Hematopoietic multipotent progenitor cell treated with erythropoietin and hydrocortisone succinate and interleukin-3 and kit ligand, for 8 days (in vitro differentiated cells): ENCODE data around the gene MEX3A.
"Not testable (repeated sequence)": the region's sequence is repeated elsewhere in the genome, so short reads cannot be mapped to it uniquely, and the experiment has no call there.

Experiments used
- DNase-seq: peaks from one replicate; pipeline ENCODE4 v3.0.0-alpha.2; 2015

MEX3A gene, protein sequence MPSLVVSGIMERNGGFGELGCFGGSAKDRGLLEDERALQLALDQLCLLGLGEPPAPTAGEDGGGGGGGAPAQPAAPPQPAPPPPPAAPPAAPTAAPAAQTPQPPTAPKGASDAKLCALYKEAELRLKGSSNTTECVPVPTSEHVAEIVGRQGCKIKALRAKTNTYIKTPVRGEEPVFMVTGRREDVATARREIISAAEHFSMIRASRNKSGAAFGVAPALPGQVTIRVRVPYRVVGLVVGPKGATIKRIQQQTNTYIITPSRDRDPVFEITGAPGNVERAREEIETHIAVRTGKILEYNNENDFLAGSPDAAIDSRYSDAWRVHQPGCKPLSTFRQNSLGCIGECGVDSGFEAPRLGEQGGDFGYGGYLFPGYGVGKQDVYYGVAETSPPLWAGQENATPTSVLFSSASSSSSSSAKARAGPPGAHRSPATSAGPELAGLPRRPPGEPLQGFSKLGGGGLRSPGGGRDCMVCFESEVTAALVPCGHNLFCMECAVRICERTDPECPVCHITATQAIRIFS

DNA sequence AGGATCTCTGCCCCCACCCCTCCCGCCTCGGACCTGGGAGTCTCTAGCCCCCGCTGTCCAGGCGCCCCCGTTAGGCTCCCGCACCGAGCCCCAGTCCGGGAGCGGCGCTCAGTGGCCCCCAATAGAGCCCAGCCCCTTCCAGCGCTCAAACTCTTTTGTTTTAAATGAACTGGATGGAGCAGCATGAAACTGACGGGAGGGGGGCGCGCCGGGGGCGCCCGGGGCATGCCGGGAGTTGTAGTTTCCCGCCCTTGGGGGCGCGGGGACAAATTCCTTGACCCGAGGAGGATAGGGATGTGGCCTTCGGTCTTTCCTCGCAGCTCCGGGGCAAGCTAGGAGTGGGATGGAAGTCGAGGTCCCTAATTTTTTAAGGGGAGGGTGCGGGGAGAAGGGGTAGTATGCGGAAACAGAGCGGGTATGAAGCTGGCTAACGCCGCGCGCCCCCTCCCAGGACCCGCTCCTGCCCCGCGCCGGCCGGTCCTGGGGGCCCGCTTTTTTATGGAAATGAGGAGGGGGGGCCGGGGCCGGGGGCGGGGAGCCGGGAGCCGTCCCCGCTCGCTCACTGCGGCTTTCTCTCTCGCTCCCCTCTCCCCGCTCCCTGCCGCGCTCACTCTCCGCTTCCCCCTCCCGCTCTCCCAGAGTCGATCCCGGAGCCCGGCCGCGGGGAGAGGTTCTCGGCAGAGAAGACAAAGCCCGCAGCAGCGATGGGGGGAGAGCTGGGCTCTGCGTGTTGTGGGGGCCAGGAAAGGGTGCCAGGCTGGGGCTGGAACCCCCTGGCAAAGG, at the start of gene MEX3A:
Gene MEX3A, minus strand, starts transcription at position 157 of the 783 bp plus-strand sequence. CDS start 467 bp downstream, outside the sequence.
- peak; percentile 63 for DNase-seq

DNA sequence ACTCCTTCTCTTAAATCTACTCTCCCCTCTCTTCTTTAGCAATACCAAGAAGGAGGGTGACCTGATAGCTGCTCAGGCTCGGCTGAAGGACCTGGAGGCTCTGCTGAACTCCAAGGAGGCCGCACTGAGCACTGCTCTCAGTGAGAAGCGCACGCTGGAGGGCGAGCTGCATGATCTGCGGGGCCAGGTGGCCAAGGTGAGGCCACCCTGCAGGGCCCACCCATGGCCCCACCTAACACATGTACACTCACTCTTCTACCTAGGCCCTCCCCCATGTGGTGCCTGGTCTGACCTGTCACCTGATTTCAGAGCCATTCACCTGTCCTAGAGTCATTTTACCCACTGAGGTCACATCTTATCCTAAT, 48.3 kb upstream of the MEX3A start:
- no peak for DNase-seq

DNA sequence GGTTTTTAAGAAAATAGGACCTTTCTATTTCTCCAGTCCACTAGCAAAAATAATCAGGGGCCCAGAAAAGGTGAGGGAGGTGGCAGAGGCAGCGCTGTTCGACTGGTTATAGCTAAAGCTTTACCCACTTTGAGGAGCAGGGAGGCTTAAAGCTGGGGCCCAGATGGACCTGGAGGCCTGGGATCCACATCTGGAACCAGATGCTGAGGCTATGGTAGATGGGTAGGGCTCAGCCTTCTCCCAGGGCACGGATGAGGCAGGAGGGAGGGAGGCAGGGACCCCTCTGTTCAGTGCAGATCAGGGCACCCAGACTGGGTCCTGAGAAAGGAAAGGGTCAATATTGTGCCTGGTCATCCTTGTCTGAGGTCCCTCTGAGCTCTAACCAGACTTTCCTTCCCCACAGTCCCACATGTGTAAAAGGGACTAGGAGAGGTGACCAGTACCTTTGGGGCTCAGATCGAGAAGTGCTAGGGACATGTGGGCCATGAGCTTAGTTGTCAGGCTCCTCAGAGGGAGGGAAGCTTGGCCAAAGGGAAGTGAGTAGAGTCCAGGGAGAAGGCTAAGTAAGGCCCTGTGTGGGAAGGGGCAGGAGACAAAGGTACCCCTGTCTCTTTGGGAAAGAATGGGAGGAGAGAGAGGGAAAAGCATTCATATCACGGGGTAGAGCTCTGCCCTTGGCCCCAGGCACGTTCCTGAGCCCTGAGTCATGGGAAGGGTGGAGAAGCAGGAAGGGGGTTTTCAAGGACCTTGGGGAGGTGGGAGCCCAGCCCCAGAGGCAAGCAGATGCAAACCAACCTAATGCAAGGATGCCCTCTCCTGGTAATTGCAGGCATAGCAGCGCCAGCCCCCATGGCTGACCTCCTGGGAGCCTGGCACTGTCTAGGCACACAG, 47.7 kb upstream of the MEX3A start:
- DNase-seq, result peak; percentile 77

DNA sequence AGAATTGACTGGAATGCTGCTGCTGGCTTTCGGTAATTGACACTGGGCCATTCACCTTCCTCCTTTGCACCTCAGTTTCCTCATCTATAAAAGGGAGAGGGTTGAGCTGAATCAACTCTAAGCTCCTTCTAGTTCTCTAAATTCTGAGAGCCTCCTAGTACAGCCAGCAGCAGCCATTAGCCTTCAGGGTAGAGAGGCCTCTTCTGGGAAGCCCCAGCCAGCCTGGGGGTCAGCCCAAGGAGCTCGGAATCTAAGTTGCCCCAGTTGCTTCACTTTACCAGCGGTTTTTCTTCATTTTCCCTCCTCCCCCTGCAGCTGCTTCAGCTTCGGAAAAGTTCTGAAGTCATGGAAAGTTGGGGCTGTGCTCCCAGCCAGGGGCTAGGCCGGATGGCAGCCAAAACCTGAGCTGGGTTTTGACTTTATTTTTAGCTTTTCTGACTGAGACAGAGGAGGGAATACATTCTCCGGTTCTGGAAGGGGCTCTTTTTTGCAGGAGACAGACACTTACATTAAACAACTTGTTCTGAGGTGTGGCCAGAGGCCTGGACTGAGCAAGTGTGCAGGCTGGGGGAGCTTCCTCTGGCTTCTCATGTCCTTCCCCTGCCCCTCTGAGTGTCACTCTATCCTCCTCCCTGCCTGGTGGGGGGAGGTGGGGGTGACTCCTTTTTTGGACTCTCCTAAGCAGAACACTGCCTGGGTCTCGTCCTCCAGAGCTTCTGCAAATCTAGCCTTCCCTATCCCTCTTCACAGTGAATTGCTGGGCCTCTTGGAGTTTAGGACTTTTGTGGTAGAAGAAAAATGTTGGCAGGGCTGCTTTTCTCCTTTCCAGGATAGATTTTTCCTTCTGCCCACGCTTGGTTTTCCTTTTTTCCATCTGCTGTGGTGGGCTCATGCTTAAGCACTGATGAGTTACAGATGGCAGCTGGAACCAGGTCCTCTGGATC, 46.7 kb upstream of the MEX3A start:
- DNase-seq, result no peak

DNA sequence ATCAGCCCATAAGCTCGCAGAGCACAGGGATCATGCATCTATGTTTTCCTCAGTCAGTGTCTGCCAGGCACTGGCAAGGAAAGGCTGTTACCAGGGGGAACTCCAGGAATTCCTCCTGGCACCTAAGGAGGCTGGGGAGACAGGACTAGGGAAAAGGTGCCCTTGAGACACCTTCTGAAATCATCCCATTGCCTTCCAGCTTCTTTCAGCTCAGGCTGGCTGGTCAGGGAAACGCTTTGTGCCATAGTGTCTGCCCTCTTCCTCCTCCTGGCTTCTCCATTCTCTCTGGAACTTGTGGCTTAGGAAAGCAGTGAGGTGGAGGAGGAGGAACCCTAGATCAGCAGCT, 46.0 kb upstream of the MEX3A start:
- DNase-seq, result no peak

DNA sequence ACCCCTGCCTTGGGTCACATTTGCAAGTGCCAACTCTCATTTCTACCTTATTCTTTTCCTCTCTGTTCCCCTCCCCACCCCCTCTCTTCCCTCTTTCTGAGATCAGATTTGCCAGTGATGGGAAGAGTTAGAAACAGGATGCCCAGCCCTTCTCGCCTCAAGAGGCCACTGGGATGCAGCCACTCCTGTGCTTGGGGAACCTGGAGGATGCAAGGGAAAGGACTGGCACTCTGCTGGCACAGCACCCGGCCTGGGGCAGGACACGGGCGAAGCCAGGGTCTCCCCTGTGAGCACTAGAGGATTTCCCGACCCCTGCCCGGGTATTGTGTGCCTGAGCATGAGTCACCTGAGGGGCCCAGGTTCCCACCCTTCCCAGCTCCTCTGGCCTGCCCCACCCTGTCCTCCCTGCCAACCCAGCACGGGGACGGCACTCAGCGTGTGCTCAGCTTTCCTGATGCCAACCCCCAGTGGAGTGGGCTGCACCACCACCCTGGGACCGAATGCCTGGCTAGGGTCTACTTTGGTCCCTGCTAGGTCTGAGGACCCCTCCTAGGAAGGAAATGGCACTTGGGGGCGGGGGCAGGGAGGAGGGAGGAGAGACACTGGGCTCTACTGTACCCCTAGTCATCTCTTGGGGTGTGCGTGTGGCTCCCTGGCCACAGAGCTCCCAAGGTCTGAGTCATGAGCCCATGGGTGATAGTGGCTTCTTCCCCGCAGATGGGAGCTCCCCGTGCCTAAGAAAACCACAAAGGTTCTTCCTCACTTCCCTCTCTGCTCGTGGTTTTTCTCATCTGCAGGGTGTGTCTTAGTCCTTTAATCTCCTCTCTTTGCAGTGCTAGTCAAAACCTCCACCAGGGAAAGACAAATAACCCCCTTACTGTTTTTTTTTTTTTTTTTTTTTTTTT, 44.6 kb upstream of the MEX3A start:
- peak; percentile 96 for DNase-seq

DNA sequence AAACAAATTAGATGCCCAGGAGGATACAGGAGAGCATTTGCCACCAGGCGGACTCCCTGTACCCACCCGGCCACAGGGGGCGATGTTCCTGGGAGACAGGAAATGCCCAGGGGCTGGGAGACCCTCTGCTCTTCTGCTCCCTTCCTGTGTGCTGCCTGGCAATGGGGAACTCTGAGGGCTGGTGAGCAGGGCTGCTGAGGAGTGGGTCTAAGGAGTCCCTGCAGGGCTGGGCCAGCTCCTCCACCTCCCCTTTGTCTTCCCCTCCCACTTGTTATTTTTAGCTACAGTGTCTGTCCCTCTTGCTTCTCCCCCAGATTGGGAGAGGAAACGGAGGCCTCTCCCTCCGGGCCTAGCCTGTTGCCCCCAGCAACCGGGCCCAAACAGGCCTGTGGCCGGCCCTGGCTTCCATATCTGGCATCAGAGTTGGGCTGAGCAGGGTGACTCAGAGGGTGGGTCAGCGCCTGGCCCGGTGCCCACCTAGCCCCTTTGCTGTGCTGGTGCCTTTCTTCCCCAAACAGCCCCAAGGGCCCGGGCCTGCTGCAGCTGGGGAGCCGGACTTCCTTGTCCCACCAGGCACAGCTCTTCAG, 43.9 kb upstream of the MEX3A start:
- peak; percentile 94 for DNase-seq

DNA sequence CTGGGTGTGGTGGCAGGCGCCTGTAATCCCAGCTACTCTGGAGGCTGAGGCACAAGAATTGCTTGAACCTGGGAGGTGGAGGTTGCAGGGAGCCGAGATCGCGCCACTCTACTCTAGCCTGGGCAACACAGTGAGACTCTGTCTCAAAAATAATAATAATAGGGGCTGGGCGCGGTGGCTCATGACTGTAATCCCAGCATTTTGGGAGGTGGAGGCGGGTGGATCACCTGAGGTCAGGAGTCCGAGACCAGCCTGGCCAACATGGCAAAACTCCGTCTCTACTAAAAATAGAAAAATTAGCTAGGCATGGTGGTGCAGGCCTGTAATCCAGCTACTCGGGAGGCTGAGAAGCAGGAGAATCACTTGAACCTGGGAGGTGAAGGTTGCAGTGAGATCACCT, 43.3 kb upstream of the MEX3A start:
- DNase-seq, result not testable (repeated sequence)

DNA sequence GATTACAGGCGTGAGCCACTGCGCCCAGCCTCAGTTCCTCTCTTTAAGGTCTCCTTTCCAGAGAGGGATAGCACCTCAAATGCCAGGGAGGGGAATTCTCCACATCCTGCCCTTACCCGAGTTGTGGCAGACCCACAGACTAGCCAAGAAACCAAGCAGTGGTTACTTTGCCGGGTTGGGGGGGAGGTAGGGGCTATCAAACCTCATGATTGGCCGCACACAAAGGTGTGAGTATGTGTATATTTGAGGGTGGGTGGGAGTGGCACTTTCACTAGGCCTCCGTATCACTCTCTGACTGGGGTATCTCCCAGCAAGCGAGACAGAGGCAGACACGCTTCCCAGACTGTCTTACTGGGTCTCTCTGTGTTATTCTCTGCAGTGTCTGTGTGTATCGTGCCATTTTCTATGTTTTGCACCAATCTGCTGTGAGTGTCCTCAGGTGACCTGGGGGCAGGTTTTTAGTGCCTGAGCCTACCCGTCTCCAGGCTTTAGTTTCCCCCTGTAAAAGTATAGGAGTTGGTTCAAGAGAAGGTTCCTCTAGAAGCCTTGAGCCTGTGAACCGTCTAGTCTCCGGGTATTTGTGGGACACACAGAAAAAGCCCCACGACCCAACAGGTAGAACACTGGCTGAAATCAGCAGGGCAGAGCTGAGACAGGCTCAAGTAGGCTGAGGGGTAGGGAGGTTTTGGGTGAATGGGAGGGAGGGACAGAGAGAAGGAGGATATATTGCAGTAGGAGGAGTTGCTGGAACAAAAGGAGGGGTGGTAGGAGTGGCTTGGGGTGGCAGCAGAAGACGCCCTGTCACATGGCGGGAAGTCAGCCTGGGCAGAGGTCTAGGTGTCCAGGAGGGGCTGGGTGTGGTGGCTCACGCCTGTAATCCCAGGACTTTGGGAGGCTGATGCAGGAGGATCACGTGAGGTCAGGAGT, 42.6 kb upstream of the MEX3A start:
- peak; percentile 87 for DNase-seq

DNA sequence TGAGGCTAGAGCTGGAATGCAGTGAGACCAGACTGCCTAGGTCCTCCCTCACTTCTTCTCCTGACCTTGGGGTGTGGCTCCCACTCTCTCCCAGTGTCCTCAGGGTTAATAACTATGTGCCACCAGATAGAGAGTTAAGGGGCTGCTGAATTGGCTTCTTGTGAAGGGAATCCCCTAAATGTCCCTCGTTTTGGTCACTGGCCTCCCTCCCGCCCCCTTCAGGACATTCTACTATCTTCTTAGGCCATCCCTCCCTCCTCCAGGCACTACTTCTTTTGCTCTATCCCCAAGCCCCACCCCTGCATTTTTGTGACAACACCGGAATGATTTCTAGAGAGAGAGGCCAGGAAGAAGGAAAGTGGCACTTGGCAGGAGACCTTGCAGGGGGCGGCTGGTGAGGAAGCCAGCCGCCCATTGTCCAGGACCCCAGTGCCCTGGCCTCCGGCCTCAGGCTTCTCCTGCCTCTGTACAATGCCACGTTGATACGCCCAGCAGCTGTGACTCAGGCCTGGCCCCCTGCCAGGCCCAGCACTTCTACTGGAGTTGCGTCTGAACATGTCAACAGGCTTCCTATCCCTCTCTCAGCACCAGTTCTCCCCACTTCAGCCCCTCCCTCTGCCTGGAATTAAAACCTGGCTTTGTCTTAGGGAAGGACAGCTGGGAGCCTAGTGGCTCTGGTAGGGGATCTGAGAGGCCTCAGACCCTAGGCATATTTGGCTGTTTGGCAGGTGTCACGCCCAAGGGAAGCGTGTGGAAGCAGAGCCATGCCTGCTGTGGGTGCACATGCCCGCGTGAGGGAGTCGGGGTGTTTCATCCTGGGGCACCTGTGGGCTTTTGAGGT, 41.3 kb upstream of the MEX3A start:
- peak; percentile 93 for DNase-seq

DNA sequence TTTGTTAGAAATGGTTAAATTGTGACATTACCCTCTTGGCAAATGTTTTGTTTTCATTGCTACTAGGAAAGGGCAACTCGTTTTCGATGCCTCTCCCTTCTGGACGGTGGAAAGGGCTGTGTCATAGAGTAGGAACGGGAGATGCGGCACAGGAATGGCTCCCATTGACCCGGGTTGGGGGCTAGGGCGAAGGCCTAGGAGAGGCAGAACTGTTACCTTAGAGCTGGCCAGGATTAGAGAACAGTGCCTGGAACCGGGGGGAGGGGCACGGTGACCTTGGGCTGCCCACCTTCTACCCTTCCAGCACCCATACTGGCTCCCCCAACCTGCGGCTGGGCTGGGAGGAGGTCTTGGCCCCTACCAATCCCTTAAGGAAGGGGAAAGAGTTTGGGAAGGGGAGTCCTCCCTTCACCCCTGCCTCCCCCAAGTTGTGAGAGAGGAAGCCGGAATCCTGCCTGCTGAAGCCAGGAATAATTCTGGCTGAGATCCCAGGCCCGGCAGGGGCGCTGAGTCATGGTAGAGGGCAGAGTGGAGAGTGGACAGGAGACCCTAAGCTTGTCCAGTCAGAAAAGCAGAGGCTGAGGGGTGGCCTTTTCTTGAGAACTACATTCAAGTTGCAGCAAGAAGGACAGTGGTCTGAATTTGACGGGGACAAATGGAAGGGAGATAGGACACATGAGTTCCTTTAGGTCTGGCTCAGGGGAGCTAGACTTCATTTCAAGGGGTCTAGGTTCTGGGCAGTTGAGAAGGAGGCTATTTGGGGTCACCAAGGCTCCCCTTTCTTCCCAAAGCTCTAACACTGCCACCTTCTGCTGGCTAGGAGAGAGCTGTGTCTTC, 40.5 kb upstream of the MEX3A start:
- DNase-seq, result no peak

DNA sequence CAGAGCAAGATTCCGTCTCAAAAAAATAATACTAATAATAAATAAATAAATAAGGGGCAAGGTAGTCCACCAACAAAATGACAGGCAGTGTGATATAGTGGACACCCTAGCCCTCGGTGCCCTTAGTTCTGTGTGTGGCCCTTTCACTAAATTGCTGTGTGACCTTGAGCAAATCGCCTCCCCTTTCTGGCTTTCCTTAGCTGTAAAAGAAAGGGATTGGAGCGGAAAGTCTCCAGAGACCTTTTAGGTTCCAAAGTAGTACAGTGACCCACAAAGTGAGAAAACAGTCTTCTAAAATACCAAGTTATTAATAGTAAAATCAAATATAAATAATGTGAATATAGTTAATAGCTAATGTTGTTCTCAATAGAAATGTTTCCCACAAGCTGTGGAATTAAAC, 39.8 kb upstream of the MEX3A start:
- DNase-seq, result no peak

DNA sequence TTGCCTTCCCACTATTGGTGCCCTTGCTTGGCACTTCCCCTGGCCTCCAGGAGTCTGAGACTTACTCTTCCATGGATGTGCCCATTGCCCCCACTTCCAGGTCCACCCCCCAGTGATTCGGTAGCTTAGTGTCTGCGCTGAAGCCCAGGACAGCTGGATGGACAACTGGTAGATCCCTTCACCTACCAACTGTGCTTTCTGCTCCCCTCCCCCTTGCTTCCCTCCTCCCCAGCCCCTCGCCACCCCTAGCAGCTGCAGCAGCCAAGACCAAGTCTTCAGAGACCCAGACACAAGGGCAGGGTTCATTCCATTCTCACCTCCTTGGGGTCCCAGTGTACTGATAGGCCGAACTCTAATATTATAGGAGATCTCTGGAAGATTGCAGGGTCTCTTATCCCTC, 39.2 kb upstream of the MEX3A start:
- DNase-seq, result no peak

DNA sequence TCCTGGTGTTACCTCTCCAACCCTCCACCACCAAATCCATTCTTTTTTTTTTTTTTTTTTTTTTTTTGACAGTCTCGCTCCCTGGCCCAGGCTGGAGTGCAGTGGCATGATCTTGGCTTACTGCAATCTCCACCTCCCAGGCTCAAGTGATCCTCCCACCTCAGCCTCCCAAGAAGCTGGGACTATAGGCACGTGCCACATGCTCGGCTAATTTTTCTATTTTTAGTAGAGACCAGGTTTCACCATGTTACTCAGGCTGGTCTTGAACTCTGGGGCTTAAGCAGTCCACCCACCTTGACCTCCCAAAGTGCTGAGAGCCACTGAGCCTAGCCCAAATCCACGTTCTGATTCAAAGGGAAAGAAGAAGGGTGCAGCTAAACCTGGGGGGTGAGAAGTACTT, 38.7 kb upstream of the MEX3A start:
- DNase-seq, result not testable (repeated sequence)

DNA sequence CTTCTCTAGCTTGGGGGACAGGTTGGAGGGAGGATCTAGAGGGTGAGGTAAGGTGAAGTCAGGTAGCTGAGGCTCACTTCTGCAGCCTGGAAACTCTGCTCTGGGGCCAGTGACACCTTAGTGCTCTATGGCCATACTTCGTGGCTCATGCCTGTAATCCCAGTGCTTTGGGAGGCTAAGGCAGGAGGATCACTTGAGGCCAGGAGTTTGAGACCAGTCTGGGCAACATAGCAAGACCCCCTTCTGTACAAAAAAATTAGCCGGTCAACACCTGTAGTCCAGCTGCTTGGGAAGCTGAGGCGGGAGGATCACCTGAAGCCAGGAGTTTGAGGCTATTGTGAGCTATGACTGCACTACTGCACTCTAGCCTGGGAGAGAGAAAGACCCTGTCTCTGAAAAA, 38.1 kb upstream of the MEX3A start:
- DNase-seq, result no peak

DNA sequence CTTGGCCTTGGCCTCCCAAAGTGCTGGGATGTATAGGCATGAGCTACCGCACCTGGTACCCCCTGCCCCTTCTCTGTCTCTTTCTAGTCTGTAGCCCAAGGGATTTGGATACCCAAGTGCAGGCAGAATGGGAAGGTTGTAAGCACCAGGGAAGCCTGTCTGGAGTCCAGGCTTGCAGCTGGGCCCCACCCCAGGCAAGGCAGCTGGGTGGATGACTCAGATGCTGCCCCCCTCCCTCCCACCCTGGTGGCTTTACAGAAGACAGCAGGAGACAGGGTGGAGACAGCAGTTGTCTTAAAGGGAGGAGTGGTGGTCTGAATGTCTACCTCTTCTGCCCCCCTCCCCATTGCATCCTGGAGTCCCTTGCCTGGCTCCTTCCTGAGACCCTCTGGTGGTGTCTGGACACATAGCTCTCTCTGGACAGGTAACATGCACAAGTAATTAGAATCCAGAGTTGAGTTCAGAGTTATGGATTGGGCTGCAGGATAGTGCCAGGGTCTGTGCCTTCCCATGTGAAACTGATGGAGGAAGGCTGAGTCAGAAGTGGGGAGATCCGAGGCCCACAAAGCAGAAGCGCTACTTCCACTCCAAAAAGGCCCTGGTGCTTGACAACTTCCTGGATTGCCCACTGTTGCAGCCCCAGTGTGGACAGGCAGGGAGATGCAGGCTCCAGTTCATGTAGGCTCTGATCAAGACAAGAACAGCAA, 37.4 kb upstream of the MEX3A start:
- peak; percentile 60 for DNase-seq
